Measurements from ENCODE around the gene HGF.
A peak's percentile ranks its signal among the peaks of the same experiment; 100 is the strongest.

The HGF gene

GRCh38 chr7:81788246-81788645 is 18.4 kb upstream of the HGF start:
- H2AFZ ChIP-seq (ENCODE audit: low read depth, low read length, severe bottlenecking), result no peak overlapping the region
- H3K9ac ChIP-seq (ENCODE audit: low read length), result no peak overlapping the region
- TF ChIP-seq CTCF (IDR thresholded peaks at IDR 0.05; ENCODE audit: insufficient read depth, low read length, poor library complexity, severe bottlenecking) (no peak), EZH2phosphoT487 (conservative IDR thresholded peaks at IDR 0.05; ENCODE audit: low read length) (no peak)
- no peak overlapping the region for H3K4me2 ChIP-seq (ENCODE audit: low read depth, low read length, poor library complexity, severe bottlenecking)
- no peak overlapping the region for H3K4me3 ChIP-seq (ENCODE audit: insufficient read depth, low read length, poor library complexity, severe bottlenecking)
- H3K79me2 ChIP-seq (ENCODE audit: insufficient read depth, low read length), result no peaks in the 10 kb centered on the region
- no peaks in the 10 kb centered on the region for H3K36me3 ChIP-seq (ENCODE audit: low read length)
- H3K9me2 ChIP-seq (replicated peaks; ENCODE audit: insufficient read depth, low read length), result no peaks in the 10 kb centered on the region
- H4K20me1 ChIP-seq (ENCODE audit: low read depth, low read length), result no peaks in the 10 kb centered on the region
- no peaks in the 10 kb centered on the region for H3K9me3 ChIP-seq (ENCODE audit: insufficient read depth, low read length)
- no peaks in the 10 kb centered on the region for H3K27me3 ChIP-seq (ENCODE audit: low read length)
- no peak overlapping the region for H3K27ac ChIP-seq (ENCODE audit: low read depth, low read length)
- 0 out of 2 replicates have a peak, but pooled peaks cover 4% of the 10 kb centered on the region for H3F3A ChIP-seq (ENCODE audit: insufficient read depth)

GRCh38 chr7:81783818-81784217 is 14.0 kb upstream of the HGF start:
- H2AFZ ChIP-seq (ENCODE audit: low read depth, low read length, severe bottlenecking), result peak overlapping the region; percentile 39
- no peaks in the 10 kb centered on the region for H3K79me2 ChIP-seq (ENCODE audit: insufficient read depth, low read length)
- H4K20me1 ChIP-seq (ENCODE audit: low read depth, low read length), result no peaks in the 10 kb centered on the region
- H3K36me3 ChIP-seq (ENCODE audit: low read length), result no peaks in the 10 kb centered on the region
- H3K9me2 ChIP-seq (replicated peaks; ENCODE audit: insufficient read depth, low read length), result no peaks in the 10 kb centered on the region
- TF ChIP-seq CTCF (IDR thresholded peaks at IDR 0.05; ENCODE audit: insufficient read depth, low read length, poor library complexity, severe bottlenecking) (no peak), EZH2phosphoT487 (conservative IDR thresholded peaks at IDR 0.05; ENCODE audit: low read length) (no peak)
- H3K27ac ChIP-seq (ENCODE audit: low read depth, low read length), result no peak overlapping the region
- H3K4me2 ChIP-seq (ENCODE audit: low read depth, low read length, poor library complexity, severe bottlenecking), result peak overlapping the region; percentile 32
- no peak overlapping the region for H3K9ac ChIP-seq (ENCODE audit: low read length)
- H3K4me3 ChIP-seq (ENCODE audit: insufficient read depth, low read length, poor library complexity, severe bottlenecking), result no peak overlapping the region
- H3F3A ChIP-seq (ENCODE audit: insufficient read depth), result 0 out of 2 replicates have a peak, but pooled peaks cover 4% of the 10 kb centered on the region
- no peaks in the 10 kb centered on the region for H3K27me3 ChIP-seq (ENCODE audit: low read length)
- no peaks in the 10 kb centered on the region for H3K9me3 ChIP-seq (ENCODE audit: insufficient read depth, low read length)

- no peak overlapping the region for H3K27ac ChIP-seq (ENCODE audit: low read depth, low read length)
- no peaks in the 10 kb centered on the region for H3K36me3 ChIP-seq (ENCODE audit: low read length)
- H3K9me2 ChIP-seq (replicated peaks; ENCODE audit: insufficient read depth, low read length), result no peaks in the 10 kb centered on the region
- H3F3A ChIP-seq (ENCODE audit: insufficient read depth), result 0 out of 2 replicates have a peak, but pooled peaks cover 4% of the 10 kb centered on the region
- no peak overlapping the region for H3K9ac ChIP-seq (ENCODE audit: low read length)
- H2AFZ ChIP-seq (ENCODE audit: low read depth, low read length, severe bottlenecking), result no peak overlapping the region
- no peaks in the 10 kb centered on the region for H3K27me3 ChIP-seq (ENCODE audit: low read length)
- H3K4me2 ChIP-seq (ENCODE audit: low read depth, low read length, poor library complexity, severe bottlenecking), result no peak overlapping the region
- H4K20me1 ChIP-seq (ENCODE audit: low read depth, low read length), result no peaks in the 10 kb centered on the region
- no peaks in the 10 kb centered on the region for H3K9me3 ChIP-seq (ENCODE audit: insufficient read depth, low read length)
- no peaks in the 10 kb centered on the region for H3K79me2 ChIP-seq (ENCODE audit: insufficient read depth, low read length)
- TF ChIP-seq EZH2phosphoT487 (conservative IDR thresholded peaks at IDR 0.05; ENCODE audit: low read length) (no peak), CTCF (IDR thresholded peaks at IDR 0.05; ENCODE audit: insufficient read depth, low read length, poor library complexity, severe bottlenecking) (no peak)
- no peak overlapping the region for H3K4me3 ChIP-seq (ENCODE audit: insufficient read depth, low read length, poor library complexity, severe bottlenecking)
Measured at GRCh38 chr7:81780914-81781693, 11.3 kb upstream of the HGF start.
